NOMO-1 treated with dmso at 0.1 percent for 144 hours (cell line): ENCODE measurements around the gene LIPJ.
A peak's percentile ranks its signal among the peaks of the same experiment; 100 is the strongest.

Experiments used
- DNase-seq: peaks from one replicate; lab custom pipeline; 2025; ENCODE audit not compliant: unreplicated experiment; lab: John Stamatoyannopoulos, UW

The LIPJ gene

GRCh38 chr10:88594482-88594881 lies 7.9 kb downstream of the LIPJ start:
- no peak for DNase-seq

GRCh38 chr10:88598055-88598454 lies 11.5 kb downstream of the LIPJ start:
- DNase-seq, result peak; percentile 91

- no peak for DNase-seq
These were observed 21.6 kb downstream of the LIPJ start for GRCh38 chr10:88608052-88608732.

- no peak for DNase-seq
These were observed 22.2 kb downstream of the LIPJ start for GRCh38 chr10:88608780-88609179.

- no peak for DNase-seq
These were observed 29.9 kb downstream of the LIPJ start for GRCh38 chr10:88616250-88616977.

- DNase-seq, result no peak
These were observed 31.3 kb downstream of the LIPJ start for GRCh38 chr10:88617772-88618300.

GRCh38 chr10:88618496-88618895 lies 31.9 kb downstream of the LIPJ start:
- DNase-seq, result no peak

- no peak for DNase-seq
These were observed 33.9 kb downstream of the LIPJ start for GRCh38 chr10:88620441-88620840.

- no peak for DNase-seq
These were observed 37.3 kb downstream of the LIPJ start for GRCh38 chr10:88623835-88624234.

- no peak for DNase-seq
These were observed 38.3 kb downstream of the LIPJ start for GRCh38 chr10:88624840-88625239.

- no peak for DNase-seq
These were observed 53.6 kb downstream of the LIPJ start for GRCh38 chr10:88640186-88640585.

- no peak for DNase-seq
These were observed 55.6 kb downstream of the LIPJ start for GRCh38 chr10:88642209-88642608.

GRCh38 chr10:88642963-88643362 lies 56.4 kb downstream of the LIPJ start:
- peak; percentile 16 for DNase-seq

GRCh38 chr10:88647061-88647615 lies 60.6 kb downstream of the LIPJ start:
- no peak for DNase-seq

GRCh38 chr10:88651101-88651551 lies 64.6 kb downstream of the LIPJ start:
- DNase-seq, result no peak

GRCh38 chr10:88652616-88653015 lies 66.1 kb downstream of the LIPJ start:
- DNase-seq, result no peak
